Naive thymus-derived CD4-positive, alpha-beta T cell (primary cell): ENCODE measurements around the gene KRT83. TPM values are rescaled to one million over a fixed set of nuclear protein-coding genes. Genes with fewer than 3 reads are reported as not detected.
A peak's percentile ranks its signal among the peaks of the same experiment; 100 is the strongest.
"Not testable (repeated sequence)": the region's sequence is repeated elsewhere in the genome, so short reads cannot be mapped to it uniquely, and the experiment has no call there.

Experiments used
- ATAC-seq: fragments of 150-1000 bp; cut with Tn5 transposase; 2 replicates; pipeline ENCODE4 v1.10.0; 2021; ENCODE audit warnings: mild to moderate bottlenecking, moderate library complexity
- CTCF ChIA-PET: fragments of 350-600 bp; sonication (Branson Sonifier 250); formaldehyde crosslinking; loops from one replicate; lab custom pipeline; 2021; ENCODE audit warnings: antibody characterized with exemption; lab: Charles Lee
- POLR2A ChIA-PET: fragments of 350-600 bp; sonication (Branson Sonifier 250); formaldehyde crosslinking; loops from one replicate; lab custom pipeline; 2021; ENCODE audit warnings: antibody characterized with exemption, inconsistent platforms; lab: Charles Lee
- DNase-seq, 9 donors: peaks; one replicate each; pipeline versions ENCODE4 v3.0.0 to v3.0.0-alpha.2; 2020 to 2022; ENCODE audit warnings: mixed read lengths in 1 of 9
- H3K27ac ChIP-seq: one replicate; pipeline ENCODE4 v1.7.0; 2013; ENCODE audit warnings: mild to moderate bottlenecking, low read depth, low read length, moderate library complexity
- H3K27me3 ChIP-seq, 2 donors: one replicate each; pipeline ENCODE4 v1.7.0; 2013; ENCODE audit warnings: low read length in 2 of 2, mild to moderate bottlenecking in 2 of 2, moderate library complexity in 2 of 2; ENCODE audit not compliant: control insufficient read depth in 2 of 2, insufficient read depth in 2 of 2
- H3K36me3 ChIP-seq, 3 experiments: 1 replicate in 2 of 3; 2 replicates in 1 of 3; pipeline ENCODE4 v1.7.0; 2013; ENCODE audit warnings: low read length in 3 of 3, mild to moderate bottlenecking in 3 of 3, moderate library complexity in 1 of 3; ENCODE audit not compliant: insufficient read depth in 3 of 3, control insufficient read depth in 2 of 3
- H3K4me1 ChIP-seq, 2 donors: one replicate each; pipeline ENCODE4 v1.7.0; 2013; ENCODE audit warnings: low read length in 2 of 2, mild to moderate bottlenecking in 2 of 2, moderate library complexity in 1 of 2; ENCODE audit not compliant: control insufficient read depth in 2 of 2, insufficient read depth in 2 of 2
- H3K4me3 ChIP-seq: 2 replicates; pipeline ENCODE4 v1.7.0; 2013; ENCODE audit warnings: mild to moderate bottlenecking, low read length
- H3K9me3 ChIP-seq, 3 experiments: 1 replicate in 2 of 3; 2 replicates in 1 of 3; pipeline ENCODE4 v1.7.0; 2013; ENCODE audit warnings: low read length in 3 of 3; ENCODE audit not compliant: control insufficient read depth in 2 of 3
- H3K27ac Mint-ChIP-seq, 9 donors: one replicate each; pipeline ENCODE4 v1.8.0; 2020 to 2022; ENCODE audit warnings: mixed read lengths in 9 of 9, mild to moderate bottlenecking in 8 of 9, moderate library complexity in 5 of 9, inconsistent platforms in 2 of 9
- H3K27me3 Mint-ChIP-seq, 5 donors: one replicate each; pipeline ENCODE4 v1.8.0; 2021 to 2022; ENCODE audit warnings: mixed read lengths in 5 of 5, mild to moderate bottlenecking in 1 of 5
- H3K36me3 Mint-ChIP-seq, 5 donors: one replicate each; pipeline ENCODE4 v1.8.0; 2020 to 2022; ENCODE audit warnings: mixed read lengths in 5 of 5, mild to moderate bottlenecking in 3 of 5, inconsistent platforms in 1 of 5
- H3K4me1 Mint-ChIP-seq, 7 donors: one replicate each; pipeline ENCODE4 v1.8.0; 2020 to 2022; ENCODE audit warnings: mixed read lengths in 7 of 7, mild to moderate bottlenecking in 3 of 7, inconsistent platforms in 1 of 7
- H3K4me3 Mint-ChIP-seq, 10 donors: one replicate each; pipeline ENCODE4 v1.8.0; 2020 to 2022; ENCODE audit warnings: mild to moderate bottlenecking in 10 of 10, mixed read lengths in 10 of 10, moderate library complexity in 6 of 10, inconsistent platforms in 2 of 10
- H3K9me3 Mint-ChIP-seq, 11 donors: one replicate each; pipeline ENCODE4 v1.8.0; 2020 to 2022; ENCODE audit warnings: mixed read lengths in 11 of 11, mild to moderate bottlenecking in 4 of 11, inconsistent platforms in 1 of 11, moderate library complexity in 1 of 11
- intact Hi-C, 2 donors: fragments of 100-400 bp; cut with micrococcal nuclease; formaldehyde crosslinking; loops; one replicate each; pipeline ENCODE4 v1.15.1; 2023
- polyA plus RNA-seq, 2 donors: library from polyadenylated mRNA; unstranded; fragments of 300-500 nt; fragmentation: Illumina TruSeq; gene quantifications; one replicate each; pipeline ENCODE4 v1.2.3, GENCODE V29; 2021
- total RNA-seq, 6 experiments: library from RNA in 5 of 6; stranded (reverse) in 5 of 6; gene quantifications; 1 replicate in 5 of 6; 2 replicates in 1 of 6; pipeline ENCODE4 v1.2.3 and lab custom pipeline; 2021 to 2026

The KRT83 gene
- total and polyA plus RNA-seq, 7 experiments from 2014 or later = not detected

GRCh38 chr12:52350021-52350620, 28.9 kb upstream of the KRT83 start:
- Mint-ChIP-seq H3K9me3 (peaks cover 0 to 3% (median 0%) of the 10 kb centered on the region in 11 donors), H3K27ac (no peak overlapping the region), H3K4me3 (no peak overlapping the region), H3K27me3 (peaks cover 0 to 26% (median 4%) of the 10 kb centered on the region in 5 donors), H3K4me1 (peaks cover 3 to 28% (median 26%) of the 10 kb centered on the region in 7 donors), H3K36me3 (no peaks in the 10 kb centered on the region)
- Histone ChIP-seq H3K4me1 (peaks cover 13 to 19% of the 10 kb centered on the region in 2 donors), H3K36me3 (no peaks in the 10 kb centered on the region), H3K9me3 (no peaks in the 10 kb centered on the region), H3K27me3 (no peaks in the 10 kb centered on the region), H3K27ac (no peak overlapping the region), H3K4me3 (no peak overlapping the region)
- DNase-seq (no peak), ATAC-seq (no peak)
- intact Hi-C loops = no loop called here
- ChIA-PET POLR2A (interaction anchor here (0.7 to 1.9 kb wide), 2 partner anchors 12 to 1866 kb away, joined by 3 to 4 read pairs; no protein-coding TSS in a partner anchor), CTCF (interaction anchor here (0.6 to 1.5 kb wide), 2 partner anchors 325 to 517 kb away, joined by 3 to 5 read pairs; no protein-coding TSS in a partner anchor)

- Mint-ChIP-seq H3K27ac (no peak overlapping the region), H3K4me1 (peaks cover 3 to 28% (median 26%) of the 10 kb centered on the region in 7 donors), H3K9me3 (peaks cover 0 to 3% (median 0%) of the 10 kb centered on the region in 11 donors), H3K4me3 (no peak overlapping the region), H3K36me3 (no peaks in the 10 kb centered on the region), H3K27me3 (peaks cover 0 to 26% (median 4%) of the 10 kb centered on the region in 5 donors)
- DNase-seq (no peak), ATAC-seq (no peak)
- ChIA-PET POLR2A (interaction anchor here (0.7 kb wide), 1 partner anchor 1867 kb away, joined by 3 read pairs; no protein-coding TSS in a partner anchor), CTCF (interaction anchor here (0.6 to 0.7 kb wide), 2 partner anchors 95 to 518 kb away, joined by 3 to 4 read pairs; no protein-coding TSS in a partner anchor)
- H3K36me3 ChIP-seq = no peaks in the 10 kb centered on the region
- no peak overlapping the region for H3K4me3 ChIP-seq
- H3K4me1 ChIP-seq = peaks cover 13 to 19% of the 10 kb centered on the region in 2 donors
- intact Hi-C loops = no loop called here
- H3K27ac ChIP-seq = no peak overlapping the region
- H3K27me3 ChIP-seq = no peaks in the 10 kb centered on the region
- no peaks in the 10 kb centered on the region for H3K9me3 ChIP-seq
Observed at GRCh38 chr12:52349196-52349595, 28.0 kb upstream of the KRT83 start.

GRCh38 chr12:52347551-52348510, 26.6 kb upstream of the KRT83 start:
- H3K9me3 ChIP-seq = no peaks in the 10 kb centered on the region
- H3K27me3 ChIP-seq = no peaks in the 10 kb centered on the region
- Mint-ChIP-seq H3K9me3 (peaks cover 0 to 5% (median 0%) of the 10 kb centered on the region in 11 donors), H3K27me3 (peaks cover 0 to 20% (median 0%) of the 10 kb centered on the region in 5 donors), H3K27ac (peak overlapping the region in 2 of 9 donors; percentile 0 to 20), H3K4me3 (no peak overlapping the region), H3K4me1 (peaks cover 3 to 23% (median 20%) of the 10 kb centered on the region in 7 donors), H3K36me3 (no peaks in the 10 kb centered on the region)
- POLR2A ChIA-PET = interaction anchor here (0.6 kb wide), 1 partner anchor 684 kb away, joined by 4 read pairs; no protein-coding TSS in a partner anchor
- intact Hi-C loops = no loop called here
- peaks cover 13 to 19% of the 10 kb centered on the region in 2 donors for H3K4me1 ChIP-seq
- CTCF ChIA-PET = interaction anchor here (0.5 to 0.7 kb wide), 2 partner anchors 66 to 94 kb away, joined by 3 to 4 read pairs; no protein-coding TSS in a partner anchor
- no peaks in the 10 kb centered on the region for H3K36me3 ChIP-seq
- no peak overlapping the region for H3K27ac ChIP-seq
- no peak overlapping the region for H3K4me3 ChIP-seq
- ATAC-seq (no peak), DNase-seq (no peak)

GRCh38 chr12:52347016-52347415, 25.8 kb upstream of the KRT83 start:
- H3K4me1 Mint-ChIP-seq = peaks cover 3 to 15% (median 12%) of the 10 kb centered on the region in 7 donors
- H3K27ac ChIP-seq = no peak overlapping the region
- DNase-seq (no peak), ATAC-seq (no peak)
- H3K27me3 ChIP-seq = no peaks in the 10 kb centered on the region
- H3K27me3 Mint-ChIP-seq = peaks cover 0 to 13% (median under 1%) of the 10 kb centered on the region in 5 donors
- H3K4me3 Mint-ChIP-seq = no peak overlapping the region
- H3K27ac Mint-ChIP-seq = no peak overlapping the region
- H3K4me1 ChIP-seq = peaks cover 11 to 12% of the 10 kb centered on the region in 2 donors
- no peaks in the 10 kb centered on the region for H3K9me3 ChIP-seq
- H3K36me3 ChIP-seq = no peaks in the 10 kb centered on the region
- H3K36me3 Mint-ChIP-seq = no peaks in the 10 kb centered on the region
- H3K9me3 Mint-ChIP-seq = peaks cover 0 to 5% (median 0%) of the 10 kb centered on the region in 11 donors
- intact Hi-C loops = no loop called here
- no peak overlapping the region for H3K4me3 ChIP-seq
- CTCF ChIA-PET = no interaction called here
- POLR2A ChIA-PET = no interaction called here

- POLR2A ChIA-PET = no interaction called here
- ATAC-seq = no peak
- H3K4me1 ChIP-seq = peaks cover 8 to 9% of the 10 kb centered on the region in 2 donors
- Mint-ChIP-seq H3K27ac (no peak overlapping the region), H3K27me3 (peaks cover 0 to 14% (median 5%) of the 10 kb centered on the region in 5 donors), H3K9me3 (peaks cover 0 to 5% (median 0%) of the 10 kb centered on the region in 11 donors), H3K4me3 (no peak overlapping the region), H3K4me1 (peaks cover under 1 to 11% (median 8%) of the 10 kb centered on the region in 7 donors), H3K36me3 (no peaks in the 10 kb centered on the region)
- no peaks in the 10 kb centered on the region for H3K9me3 ChIP-seq
- H3K36me3 ChIP-seq = no peaks in the 10 kb centered on the region
- DNase-seq = no peak
- H3K4me3 ChIP-seq = no peak overlapping the region
- no peaks in the 10 kb centered on the region for H3K27me3 ChIP-seq
- H3K27ac ChIP-seq = no peak overlapping the region
- intact Hi-C loops = no loop called here
- CTCF ChIA-PET = no interaction called here
Observed at GRCh38 chr12:52346593-52346992, 25.4 kb upstream of the KRT83 start.

- H3K9me3 Mint-ChIP-seq, H3K27ac ChIP-seq, POLR2A ChIA-PET, intact Hi-C loops, H3K36me3 Mint-ChIP-seq, H3K27me3 ChIP-seq, H3K36me3 ChIP-seq, DNase-seq, H3K9me3 ChIP-seq, H3K27ac Mint-ChIP-seq, H3K4me3 ChIP-seq, ATAC-seq, H3K4me3 Mint-ChIP-seq, H3K4me1 ChIP-seq, H3K4me1 Mint-ChIP-seq, CTCF ChIA-PET: not testable (repeated sequence)
- peaks cover 0 to 15% (median 5%) of the 10 kb centered on the region in 5 donors for H3K27me3 Mint-ChIP-seq
Observed at GRCh38 chr12:52345041-52345440, 23.8 kb upstream of the KRT83 start.
